ENCODE data around the gene OCA2. TPM values are rescaled to one million over a fixed set of nuclear protein-coding genes. Genes with fewer than 3 reads are reported as not detected.
"Not testable (repeated sequence)": the region's sequence is repeated elsewhere in the genome, so short reads cannot be mapped to it uniquely, and the experiment has no call there.

The OCA2 gene
- under 1 TPM in 1 of 3 donors, not detected in 2; 0.50 TPM for polyA plus RNA-seq

DNA sequence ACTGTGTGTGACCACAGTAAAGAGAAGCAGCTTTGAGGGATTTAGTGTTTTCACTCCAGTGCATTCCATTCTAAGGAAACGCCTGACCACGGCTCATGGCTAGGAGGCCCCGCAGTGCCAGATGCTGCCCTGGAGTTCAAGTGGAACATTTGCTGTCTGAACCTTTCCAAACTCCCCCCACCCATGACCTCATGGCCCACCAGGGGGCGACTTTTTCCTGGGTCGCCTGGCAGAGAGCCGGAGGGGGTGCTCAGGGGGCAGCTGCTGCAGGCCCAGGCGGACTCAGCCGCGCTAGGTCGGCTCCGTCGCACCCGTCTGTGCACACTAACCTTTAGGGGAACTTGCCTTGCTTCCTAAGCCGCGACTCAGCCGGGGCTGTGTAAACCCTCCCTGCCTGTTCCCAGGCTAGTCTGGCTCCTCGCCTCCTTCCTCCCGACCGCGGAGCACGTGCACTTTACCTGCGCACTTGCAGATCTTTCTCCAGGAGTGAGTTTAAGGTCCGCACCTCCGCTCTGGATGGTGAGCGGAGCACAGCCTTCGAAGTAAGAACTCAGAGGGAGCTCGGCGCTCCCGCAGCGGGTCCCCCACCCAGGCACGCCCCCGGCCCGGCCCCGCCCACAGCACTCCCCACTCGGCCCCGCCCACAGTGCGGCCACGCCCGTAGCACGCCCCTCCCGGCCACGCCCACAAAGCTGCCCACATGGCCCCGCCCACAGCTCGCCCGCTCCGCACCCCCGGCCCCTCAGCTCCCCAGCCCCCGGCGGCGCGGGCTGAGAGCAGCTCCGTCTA lies at the start of gene OCA2:
TSS of gene OCA2 (minus strand) at position 550 of the 789 bp plus-strand sequence. CDS start 17,441 bp downstream, outside the sequence.
- Mint-ChIP-seq H3K4me1 (peaks cover 36 to 44% of the 10 kb centered on the region in 2 donors), H3K27ac (peak within 1 kb of the TSS in 3 of 6 donors; percentile 47 to 82 (median 55))

GRCh38 chr15:28147801-28148200 lies 48.7 kb upstream of the OCA2 start:
- H3K27ac Mint-ChIP-seq, result peak overlapping the region in 1 of 6 donors; percentile 34
- H3K27me3 Mint-ChIP-seq (ENCODE audit: low read depth in 3 of 3), result peaks cover 0 to 2% (median 1%) of the 10 kb centered on the region in 3 donors
- H3K9me3 Mint-ChIP-seq, result peaks cover 0 to 7% (median under 1%) of the 10 kb centered on the region in 6 donors
- no peak for DNase-seq
- peaks cover 0 to 4% of the 10 kb centered on the region in 2 donors for H3K4me1 Mint-ChIP-seq
- no peak overlapping the region for H3K4me3 Mint-ChIP-seq
- peaks cover 23 to 54% (median 42%) of the 10 kb centered on the region in 3 donors for H3K36me3 Mint-ChIP-seq

More for the DNA sequence above, at the start of gene OCA2:
- Mint-ChIP-seq H3K27me3 (ENCODE audit: low read depth in 3 of 3) (peaks cover 10 to 22% (median 17%) of the 10 kb centered on the region in 3 donors), H3K36me3 (peaks cover 0 to under 1% (median 0%) of the 10 kb centered on the region in 3 donors), H3K4me3 (peak within 1 kb of the TSS; percentile 34 to 79 (median 65)), H3K9me3 (peaks cover 0 to 1% (median 0%) of the 10 kb centered on the region in 6 donors)
- DNase-seq, result peak; percentile 32 to 48 (median 34)

- not testable (repeated sequence) for H3K27ac Mint-ChIP-seq; H3K4me1 Mint-ChIP-seq; H3K27me3 Mint-ChIP-seq (ENCODE audit: low read depth in 3 of 3); DNase-seq; H3K4me3 Mint-ChIP-seq; H3K9me3 Mint-ChIP-seq
- H3K36me3 Mint-ChIP-seq, result peaks cover 30 to 56% (median 39%) of the 10 kb centered on the region in 3 donors
These were observed 46.3 kb upstream of the OCA2 start for GRCh38 chr15:28145419-28145818.

GRCh38 chr15:28140062-28140461 lies 40.9 kb upstream of the OCA2 start:
- peaks cover 15 to 23% of the 10 kb centered on the region in 2 donors for H3K4me1 Mint-ChIP-seq
- H3K4me3 Mint-ChIP-seq, result no peak overlapping the region
- DNase-seq, result no peak
- no peaks in the 10 kb centered on the region for H3K9me3 Mint-ChIP-seq
- peaks cover 0 to 6% (median 0%) of the 10 kb centered on the region in 3 donors for H3K27me3 Mint-ChIP-seq (ENCODE audit: low read depth in 3 of 3)
- H3K27ac Mint-ChIP-seq, result peak overlapping the region in 1 of 6 donors; percentile 64
- peaks cover 31 to 63% (median 48%) of the 10 kb centered on the region in 3 donors for H3K36me3 Mint-ChIP-seq

- H3K4me1 Mint-ChIP-seq, result peaks cover 15 to 23% of the 10 kb centered on the region in 2 donors
- H3K27me3 Mint-ChIP-seq (ENCODE audit: low read depth in 3 of 3); H3K9me3 Mint-ChIP-seq; DNase-seq: not testable (repeated sequence)
- H3K4me3 Mint-ChIP-seq, result peak overlapping the region in 1 of 5 donors; percentile 56
- H3K36me3 Mint-ChIP-seq, result peaks cover 32 to 53% (median 43%) of the 10 kb centered on the region in 3 donors
- peak overlapping the region in 2 of 6 donors; percentile 31 to 85 for H3K27ac Mint-ChIP-seq
These were observed 38.4 kb upstream of the OCA2 start for GRCh38 chr15:28137408-28138039.

GRCh38 chr15:28136236-28136904 lies 37.3 kb upstream of the OCA2 start:
- not testable (repeated sequence) for H3K27me3 Mint-ChIP-seq (ENCODE audit: low read depth in 3 of 3); DNase-seq
- peaks cover 15 to 23% of the 10 kb centered on the region in 2 donors for H3K4me1 Mint-ChIP-seq

GRCh38 chr15:28133281-28133680 lies 34.2 kb upstream of the OCA2 start:
- peaks cover 7 to 32% (median 19%) of the 10 kb centered on the region in 3 donors for H3K36me3 Mint-ChIP-seq
- peaks cover 15 to 23% of the 10 kb centered on the region in 2 donors for H3K4me1 Mint-ChIP-seq
- H3K27me3 Mint-ChIP-seq (ENCODE audit: low read depth in 3 of 3), result peaks cover 0 to 2% (median 2%) of the 10 kb centered on the region in 3 donors
- H3K4me3 Mint-ChIP-seq, result no peak overlapping the region
- H3K9me3 Mint-ChIP-seq, result no peaks in the 10 kb centered on the region
- DNase-seq, result no peak
- no peak overlapping the region for H3K27ac Mint-ChIP-seq

More at GRCh38 chr15:28136236-28136904, 37.3 kb upstream of the OCA2 start:
- not testable (repeated sequence) for H3K9me3 Mint-ChIP-seq
- H3K36me3 Mint-ChIP-seq, result peaks cover 25 to 45% (median 35%) of the 10 kb centered on the region in 3 donors
- peak overlapping the region in 1 of 5 donors; percentile 56 for H3K4me3 Mint-ChIP-seq
- H3K27ac Mint-ChIP-seq, result peak overlapping the region in 3 of 6 donors; percentile 9 to 85 (median 63)

GRCh38 chr15:28132524-28133275 lies 33.6 kb upstream of the OCA2 start:
- Mint-ChIP-seq H3K36me3 (peaks cover 11 to 28% (median 20%) of the 10 kb centered on the region in 3 donors), H3K4me1 (peaks cover 15 to 22% of the 10 kb centered on the region in 2 donors), H3K4me3 (no peak overlapping the region), H3K27me3 (ENCODE audit: low read depth in 3 of 3) (peaks cover 0 to 4% (median 2%) of the 10 kb centered on the region in 3 donors), H3K27ac (peak overlapping the region in 1 of 6 donors; percentile 66), H3K9me3 (no peaks in the 10 kb centered on the region)
- DNase-seq, result no peak

- no peak overlapping the region for H3K27ac Mint-ChIP-seq
- peaks cover 0 to 4% (median 2%) of the 10 kb centered on the region in 3 donors for H3K27me3 Mint-ChIP-seq (ENCODE audit: low read depth in 3 of 3)
- H3K9me3 Mint-ChIP-seq, result no peaks in the 10 kb centered on the region
- H3K4me3 Mint-ChIP-seq, result no peak overlapping the region
- H3K4me1 Mint-ChIP-seq, result peaks cover 12 to 15% of the 10 kb centered on the region in 2 donors
- no peak for DNase-seq
- peaks cover 11 to 27% (median 16%) of the 10 kb centered on the region in 3 donors for H3K36me3 Mint-ChIP-seq
These were observed 32.8 kb upstream of the OCA2 start for GRCh38 chr15:28131946-28132345.

DNA sequence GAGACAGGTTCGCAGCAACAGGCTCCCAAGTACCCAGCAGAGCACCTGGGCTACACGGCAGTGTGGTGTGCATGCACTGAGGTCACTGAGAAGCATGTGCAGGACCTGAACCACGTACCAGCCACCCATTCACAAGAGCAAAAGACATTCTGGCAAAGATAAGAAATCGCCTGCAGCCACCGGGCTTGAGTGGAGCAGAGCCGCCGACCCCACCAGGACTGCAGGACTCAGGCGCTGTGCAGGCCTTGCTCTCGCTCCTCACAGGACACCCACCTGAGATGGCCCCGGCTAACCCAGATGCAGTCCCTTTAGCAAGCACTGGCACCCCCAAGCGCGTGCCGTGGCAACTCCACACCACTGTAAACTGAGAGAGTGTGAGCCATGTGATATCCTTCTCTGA lies 32.3 kb upstream of the OCA2 start:
- Mint-ChIP-seq H3K36me3 (peaks cover 11 to 22% (median 16%) of the 10 kb centered on the region in 3 donors), H3K27ac (no peak overlapping the region), H3K4me3 (no peak overlapping the region), H3K9me3 (no peaks in the 10 kb centered on the region), H3K27me3 (ENCODE audit: low read depth in 3 of 3) (peaks cover 0 to 4% (median 2%) of the 10 kb centered on the region in 3 donors), H3K4me1 (peaks cover 7 to 9% of the 10 kb centered on the region in 2 donors)
- no peak for DNase-seq

- H3K27ac Mint-ChIP-seq, result no peak overlapping the region
- H3K4me3 Mint-ChIP-seq, result no peak overlapping the region
- no peaks in the 10 kb centered on the region for H3K9me3 Mint-ChIP-seq
- peaks cover 11 to 22% (median 15%) of the 10 kb centered on the region in 3 donors for H3K36me3 Mint-ChIP-seq
- H3K4me1 Mint-ChIP-seq, result peaks cover 0 to 2% of the 10 kb centered on the region in 2 donors
- peaks cover 0 to 4% (median 2%) of the 10 kb centered on the region in 3 donors for H3K27me3 Mint-ChIP-seq (ENCODE audit: low read depth in 3 of 3)
- DNase-seq, result no peak
These were observed 31.5 kb upstream of the OCA2 start for GRCh38 chr15:28130651-28131050.

DNA sequence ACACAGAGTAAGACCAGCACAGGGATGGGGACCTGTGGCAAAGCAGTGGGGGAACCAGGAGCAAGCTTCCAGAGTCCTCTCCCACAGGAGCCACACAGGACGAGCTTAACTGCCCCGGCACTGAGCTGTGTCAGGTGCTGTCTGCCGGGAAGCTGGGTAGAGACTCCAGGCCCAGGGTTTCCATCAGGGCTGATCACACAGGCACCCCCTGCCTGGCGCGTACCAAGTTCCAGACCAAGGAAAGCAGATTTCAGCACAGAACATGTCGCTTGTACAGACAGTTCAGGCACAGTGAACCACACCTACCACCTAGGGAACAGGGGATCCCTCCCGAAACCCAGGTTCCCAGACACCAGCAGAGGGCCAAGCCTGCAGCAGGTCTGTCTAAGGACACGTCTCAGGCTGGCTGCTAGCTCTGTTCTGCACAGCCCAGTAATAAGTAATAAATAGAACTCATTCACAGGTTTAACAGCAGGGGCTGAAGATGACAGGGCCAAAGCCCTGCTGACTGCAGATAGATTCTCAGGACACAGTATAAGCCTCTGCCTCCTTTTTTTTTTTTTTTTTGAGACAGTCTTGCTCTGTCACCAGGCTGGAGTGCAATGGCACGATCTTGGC lies 30.2 kb upstream of the OCA2 start:
- H3K4me3 Mint-ChIP-seq, result no peak overlapping the region
- no peak for DNase-seq
- H3K36me3 Mint-ChIP-seq, result peaks cover 8 to 22% (median 11%) of the 10 kb centered on the region in 3 donors
- H3K4me1 Mint-ChIP-seq, result no peaks in the 10 kb centered on the region
- H3K27me3 Mint-ChIP-seq (ENCODE audit: low read depth in 3 of 3), result peaks cover 0 to 4% (median 2%) of the 10 kb centered on the region in 3 donors
- H3K27ac Mint-ChIP-seq, result no peak overlapping the region
- no peaks in the 10 kb centered on the region for H3K9me3 Mint-ChIP-seq
